PC-9 (cell line): ENCODE results near the gene SLC2A4RG. TPM values are rescaled to one million over a fixed set of nuclear protein-coding genes. Genes with fewer than 3 reads are reported as not detected.

Source experiments
- BruUV-seq: library from RNA; stranded (reverse); fragments of 400-500 nt; replicated peaks from 2 replicates; lab custom pipeline; 2021; lab: Mats Ljungman, UMichigan
- CTCF ChIA-PET: fragments of 300-600 bp; sonication (Branson Sonifier 250); formaldehyde crosslinking; loops from one replicate; lab custom pipeline; 2022; ENCODE audit warnings: antibody characterized with exemption; lab: Charles Lee
- POLR2A ChIA-PET: fragments of 300-600 bp; sonication (Branson Sonifier 250); formaldehyde crosslinking; loops from one replicate; lab custom pipeline; 2022; ENCODE audit warnings: antibody characterized with exemption; ENCODE audit not compliant: unreplicated experiment; lab: Charles Lee
- DNase-seq, 2 experiments: peaks; one replicate each; pipeline versions ENCODE4 v3.0.0 to v3.0.0-alpha.2; 2015 to 2022; ENCODE audit warnings: mixed read lengths in 1 of 2
- H2AFZ ChIP-seq: fragments of 200-600 bp; sonication (generic); 2 replicates; pipeline ENCODE4 v1.8.1; 2017; ENCODE audit warnings: antibody characterized with exemption
- H3F3A ChIP-seq: fragments of 200-600 bp; sonication (generic); 2 replicates; pipeline ENCODE4 v1.8.1; 2017; ENCODE audit warnings: antibody characterized with exemption, mild to moderate bottlenecking, low read depth; ENCODE audit not compliant: insufficient read depth
- H3K27ac ChIP-seq: fragments of 200-600 bp; sonication (generic); 2 replicates; pipeline ENCODE4 v1.6.1; 2016; ENCODE audit warnings: mixed run types
- H3K27me3 ChIP-seq: fragments of 200-600 bp; sonication (generic); 2 replicates; pipeline ENCODE4 v1.6.1; 2016; ENCODE audit warnings: low read depth, mixed run types; ENCODE audit not compliant: insufficient read depth
- H3K36me3 ChIP-seq: fragments of 200-600 bp; sonication (generic); 2 replicates; pipeline ENCODE4 v1.6.1; 2016; ENCODE audit warnings: low read depth, mixed run types
- H3K4me1 ChIP-seq: fragments of 200-600 bp; sonication (generic); replicated peaks from 2 replicates; pipeline ENCODE4 v1.6.1; 2016; ENCODE audit warnings: mixed run types; ENCODE audit not compliant: insufficient read depth
- H3K4me2 ChIP-seq: fragments of 200-600 bp; sonication (generic); 2 replicates; pipeline ENCODE4 v1.6.1; 2017; ENCODE audit warnings: mixed run types
- H3K4me3 ChIP-seq: fragments of 200-600 bp; sonication (generic); 2 replicates; pipeline ENCODE4 v1.6.1; 2016; ENCODE audit warnings: mixed run types
- H3K79me2 ChIP-seq: fragments of 200-600 bp; sonication (generic); 2 replicates; pipeline ENCODE4 v1.6.1; 2017; ENCODE audit warnings: low read depth, mixed run types
- H3K9me2 ChIP-seq: fragments of 200-600 bp; sonication (generic); 2 replicates; pipeline ENCODE4 v1.8.1; 2017; ENCODE audit warnings: mild to moderate bottlenecking; ENCODE audit not compliant: insufficient read depth
- H3K9me3 ChIP-seq: fragments of 200-600 bp; sonication (generic); 2 replicates; pipeline ENCODE4 v1.8.1; 2016; ENCODE audit warnings: low read depth; ENCODE audit not compliant: insufficient read depth
- H4K20me1 ChIP-seq: fragments of 200-600 bp; sonication (generic); 2 replicates; pipeline ENCODE4 v1.8.1; 2017; ENCODE audit not compliant: insufficient read depth
- EZH2 ChIP-seq: fragments of 200-600 bp; sonication (generic); IDR thresholded peaks from 2 replicates; pipeline ENCODE4 v1.8.0; 2017; ENCODE audit warnings: antibody characterized with exemption, low read depth
- intact Hi-C: fragments of 100-400 bp; cut with micrococcal nuclease; formaldehyde crosslinking; loops from one replicate; pipeline ENCODE4 v1.10.0; 2022; ENCODE audit not compliant: unreplicated experiment
- total RNA-seq: library from RNA; stranded (reverse); gene quantifications from 2 replicates; pipeline ENCODE4 v1.2.3, GENCODE V29; 2021
- TF ChIP-seq, protein P1 (sequence below): fragments of 200-600 bp; sonication (generic); conservative IDR thresholded peaks from 2 replicates; pipeline ENCODE4 v1.6.1; 2017; ENCODE audit warnings: mixed run types, antibody characterized with exemption, mild to moderate bottlenecking, moderate library complexity

Gene SLC2A4RG
- total RNA-seq, 1 experiment from 2014 or later: 167 TPM

- ChIA-PET POLR2A (no interaction called here), CTCF (no interaction called here)
- intact Hi-C loops: no loop called here
- Histone ChIP-seq H3K9me2 (no peaks in the 10 kb centered on the region), H4K20me1 (no peaks in the 10 kb centered on the region), H3K27me3 (no peaks in the 10 kb centered on the region), H3K4me2 (no peak overlapping the region), H3K4me3 (no peak overlapping the region), H3K27ac (no peak overlapping the region), H3K79me2 (no peaks in the 10 kb centered on the region), H3K4me1 (peaks cover 11% of the 10 kb centered on the region), H2AFZ (no peak overlapping the region), H3K9me3 (no peaks in the 10 kb centered on the region), H3K36me3 (no peaks in the 10 kb centered on the region), H3F3A (no peaks in the 10 kb centered on the region; the same call in none of the 2 replicates)
- no peak for DNase-seq
- no peak for TF ChIP-seq EZH2
- TF ChIP-seq, protein P1, sequence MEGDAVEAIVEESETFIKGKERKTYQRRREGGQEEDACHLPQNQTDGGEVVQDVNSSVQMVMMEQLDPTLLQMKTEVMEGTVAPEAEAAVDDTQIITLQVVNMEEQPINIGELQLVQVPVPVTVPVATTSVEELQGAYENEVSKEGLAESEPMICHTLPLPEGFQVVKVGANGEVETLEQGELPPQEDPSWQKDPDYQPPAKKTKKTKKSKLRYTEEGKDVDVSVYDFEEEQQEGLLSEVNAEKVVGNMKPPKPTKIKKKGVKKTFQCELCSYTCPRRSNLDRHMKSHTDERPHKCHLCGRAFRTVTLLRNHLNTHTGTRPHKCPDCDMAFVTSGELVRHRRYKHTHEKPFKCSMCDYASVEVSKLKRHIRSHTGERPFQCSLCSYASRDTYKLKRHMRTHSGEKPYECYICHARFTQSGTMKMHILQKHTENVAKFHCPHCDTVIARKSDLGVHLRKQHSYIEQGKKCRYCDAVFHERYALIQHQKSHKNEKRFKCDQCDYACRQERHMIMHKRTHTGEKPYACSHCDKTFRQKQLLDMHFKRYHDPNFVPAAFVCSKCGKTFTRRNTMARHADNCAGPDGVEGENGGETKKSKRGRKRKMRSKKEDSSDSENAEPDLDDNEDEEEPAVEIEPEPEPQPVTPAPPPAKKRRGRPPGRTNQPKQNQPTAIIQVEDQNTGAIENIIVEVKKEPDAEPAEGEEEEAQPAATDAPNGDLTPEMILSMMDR: no peak
- no TSS peak for BruUV-seq
Observed at GRCh38 chr20:63781181-63781580, 41.6 kb downstream of the SLC2A4RG start.

DNA sequence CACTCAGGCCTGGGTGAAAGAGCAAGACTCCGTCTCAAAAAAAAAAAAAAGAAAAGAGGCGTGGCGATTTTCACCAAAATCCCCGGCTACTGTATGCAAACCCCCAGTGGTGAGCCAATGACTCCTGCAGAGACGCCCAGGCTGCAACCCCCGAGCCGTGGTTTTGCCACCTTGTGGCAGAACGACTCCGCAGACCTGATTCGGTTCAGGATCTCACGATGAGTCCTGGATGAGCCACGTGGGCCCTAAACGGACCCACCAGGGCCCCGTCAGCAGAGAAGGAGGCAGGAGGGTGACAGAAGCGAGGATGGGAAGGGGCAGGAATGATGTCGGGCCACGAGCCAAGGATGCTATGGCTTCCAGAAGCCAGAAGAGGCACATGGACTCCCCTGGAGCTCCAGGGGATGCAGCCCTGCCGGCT lies 42.5 kb downstream of the SLC2A4RG start:
- Histone ChIP-seq H3K4me1 (peaks cover 11% of the 10 kb centered on the region), H3K9me2 (no peaks in the 10 kb centered on the region), H3K36me3 (no peaks in the 10 kb centered on the region), H3K4me2 (peak overlapping the region; percentile 11; the same call in 1 of the 2 replicates), H2AFZ (no peak overlapping the region), H3K27me3 (no peaks in the 10 kb centered on the region), H3K9me3 (no peaks in the 10 kb centered on the region), H4K20me1 (no peaks in the 10 kb centered on the region), H3K79me2 (no peaks in the 10 kb centered on the region), H3F3A (no peaks in the 10 kb centered on the region; the same call in none of the 2 replicates), H3K27ac (no peak overlapping the region), H3K4me3 (no peak overlapping the region)
- ChIA-PET CTCF (no interaction called here), POLR2A (no interaction called here)
- TF ChIP-seq EZH2: no peak
- TF ChIP-seq, protein P1: no peak; the same call in 1 of the 2 replicates
- intact Hi-C loops: no loop called here
- DNase-seq: no peak
- BruUV-seq: no TSS peak

GRCh38 chr20:63782521-63782971 lies 43.0 kb downstream of the SLC2A4RG start:
- H3K4me3 ChIP-seq: no peak overlapping the region
- POLR2A ChIA-PET: no interaction called here

More at GRCh38 chr20:63782521-63782971, 43.0 kb downstream of the SLC2A4RG start:
- H3K4me1 ChIP-seq: peaks cover 11% of the 10 kb centered on the region
- no TSS peak for BruUV-seq
- H3K4me2 ChIP-seq: 0 out of 2 replicates have a peak overlapping the region, but pooled peaks have one; percentile 11
- no peak for TF ChIP-seq EZH2
- TF ChIP-seq, protein P1: no peak
- no peak for DNase-seq
- CTCF ChIA-PET: no interaction called here
- H3K27me3 ChIP-seq: no peaks in the 10 kb centered on the region
- no peaks in the 10 kb centered on the region for H4K20me1 ChIP-seq
- no peaks in the 10 kb centered on the region for H3K79me2 ChIP-seq
- intact Hi-C loops: no loop called here
- H3K36me3 ChIP-seq: no peaks in the 10 kb centered on the region
- H3F3A ChIP-seq: no peaks in the 10 kb centered on the region; the same call in none of the 2 replicates
- H3K9me2 ChIP-seq: no peaks in the 10 kb centered on the region
- H3K9me3 ChIP-seq: no peaks in the 10 kb centered on the region
- H3K27ac ChIP-seq: no peak overlapping the region
- no peak overlapping the region for H2AFZ ChIP-seq
